ENCODE data around the gene C10orf62.

- TF ChIP-seq CTCF (IDR thresholded peaks at IDR 0.05) (no peak), POLR2A (IDR thresholded peaks at IDR 0.05) (no peak)
Observed at GRCh38 chr10:97618285-97618684, 28.8 kb downstream of the C10orf62 start.
